D341Med (cell line): Measurements from ENCODE around the gene NAT10.
A peak's percentile ranks its signal among the peaks of the same experiment; 100 is the strongest.
"Not testable (repeated sequence)": the region's sequence is repeated elsewhere in the genome, so short reads cannot be mapped to it uniquely, and the experiment has no call there.

Experiments
- DNase-seq: peaks from one replicate; pipeline ENCODE4 v3.0.0; 2012; ENCODE audit warnings: low spot score

The NAT10 gene

GRCh38 chr11:34105079-34105956 is at the start of gene NAT10:
Gene NAT10 (plus strand): TSS chr11:34105629. CDS start chr11:34108226, 2,597 bp downstream.
- DNase-seq: peak; percentile 92

- DNase-seq: no peak
Observed at GRCh38 chr11:34056672-34057071, 48.8 kb upstream of the NAT10 start.

- DNase-seq: no peak
Observed at GRCh38 chr11:34063061-34063795, 42.2 kb upstream of the NAT10 start.

GRCh38 chr11:34064291-34064690 is 41.1 kb upstream of the NAT10 start:
- DNase-seq: no peak

GRCh38 chr11:34065505-34066203 is 39.8 kb upstream of the NAT10 start:
- no peak for DNase-seq

GRCh38 chr11:34066766-34067165 is 38.7 kb upstream of the NAT10 start:
- not testable (repeated sequence) for DNase-seq

GRCh38 chr11:34067383-34068065 is 37.9 kb upstream of the NAT10 start:
- no peak for DNase-seq

GRCh38 chr11:34068111-34068510 is 37.3 kb upstream of the NAT10 start:
- no peak for DNase-seq

- not testable (repeated sequence) for DNase-seq
Observed at GRCh38 chr11:34071306-34071705, 34.1 kb upstream of the NAT10 start.

GRCh38 chr11:34072041-34072440 is 33.4 kb upstream of the NAT10 start:
- DNase-seq: no peak

GRCh38 chr11:34072832-34073231 is 32.6 kb upstream of the NAT10 start:
- no peak for DNase-seq

- DNase-seq: no peak
Observed at GRCh38 chr11:34074391-34074790, 31.0 kb upstream of the NAT10 start.

- DNase-seq: no peak
Observed at GRCh38 chr11:34075178-34075820, 30.1 kb upstream of the NAT10 start.

GRCh38 chr11:34080609-34081008 is 24.8 kb upstream of the NAT10 start:
- no peak for DNase-seq

- DNase-seq: no peak
Observed at GRCh38 chr11:34084637-34085036, 20.8 kb upstream of the NAT10 start.

GRCh38 chr11:34086554-34087283 is 18.7 kb upstream of the NAT10 start:
- no peak for DNase-seq

- no peak for DNase-seq
Observed at GRCh38 chr11:34091825-34092224, 13.6 kb upstream of the NAT10 start.

GRCh38 chr11:34094900-34095299 is 10.5 kb upstream of the NAT10 start:
- DNase-seq: not testable (repeated sequence)

- DNase-seq: no peak
Observed at GRCh38 chr11:34098813-34099212, 6.6 kb upstream of the NAT10 start.

- DNase-seq: no peak
Observed at GRCh38 chr11:34104680-34105078, 750 bp upstream of the NAT10 start.
